Measurements from ENCODE around the gene NUS1. TPM values are rescaled to one million over a fixed set of nuclear protein-coding genes. Genes with fewer than 3 reads are reported as not detected.

The NUS1 gene
- total RNA-seq, 1 experiment from 2014 or later: 22.5 TPM

Other genes starting within 250 kb of the NUS1 start
- gene ROS1, start 249.5 kb upstream of the NUS1 start, total RNA-seq (2014; rRNA removed; shearing (Covaris generic)): 0.05 and 0.10 TPM in 2 replicates
- gene DCBLD1, start 192.8 kb upstream of the NUS1 start, total RNA-seq (2014; rRNA removed; shearing (Covaris generic)): 6.8 and 7.4 TPM in 2 replicates
- 45.8 and 49.5 TPM in 2 replicates for gene GOPC, start 73.0 kb upstream of the NUS1 start, total RNA-seq (2014; rRNA removed; shearing (Covaris generic))
- gene SLC35F1, start 231.8 kb downstream of the NUS1 start, total RNA-seq (2014; rRNA removed; shearing (Covaris generic)): 0.79 and 1.2 TPM in 2 replicates

Data from SJCRH30 (cell line).